SU-DHL-6 (cell line): ENCODE results near the gene EMID1.

ENCODE experiments used
- EZH2phosphoT487 ChIP-seq: fragments of 200-600 bp; sonication (generic), shearing (Covaris generic); conservative IDR thresholded peaks from 2 replicates; pipeline ENCODE4 v1.6.1; 2018; ENCODE audit warnings: mild to moderate bottlenecking, antibody characterized with exemption, low read length, moderate library complexity, mixed read lengths
- TF ChIP-seq, protein P1 (sequence below): fragments of 200-600 bp; sonication (generic); IDR thresholded peaks from one replicate; pipeline ENCODE4 v1.5.1; 2017; ENCODE audit warnings: antibody characterized with exemption, mild to moderate bottlenecking, low read length, moderate library complexity; ENCODE audit not compliant: insufficient read depth, poor library complexity, severe bottlenecking

GRCh38 chr22:29260031-29260560, 54.4 kb downstream of the EMID1 start:
- TF ChIP-seq, protein P1, sequence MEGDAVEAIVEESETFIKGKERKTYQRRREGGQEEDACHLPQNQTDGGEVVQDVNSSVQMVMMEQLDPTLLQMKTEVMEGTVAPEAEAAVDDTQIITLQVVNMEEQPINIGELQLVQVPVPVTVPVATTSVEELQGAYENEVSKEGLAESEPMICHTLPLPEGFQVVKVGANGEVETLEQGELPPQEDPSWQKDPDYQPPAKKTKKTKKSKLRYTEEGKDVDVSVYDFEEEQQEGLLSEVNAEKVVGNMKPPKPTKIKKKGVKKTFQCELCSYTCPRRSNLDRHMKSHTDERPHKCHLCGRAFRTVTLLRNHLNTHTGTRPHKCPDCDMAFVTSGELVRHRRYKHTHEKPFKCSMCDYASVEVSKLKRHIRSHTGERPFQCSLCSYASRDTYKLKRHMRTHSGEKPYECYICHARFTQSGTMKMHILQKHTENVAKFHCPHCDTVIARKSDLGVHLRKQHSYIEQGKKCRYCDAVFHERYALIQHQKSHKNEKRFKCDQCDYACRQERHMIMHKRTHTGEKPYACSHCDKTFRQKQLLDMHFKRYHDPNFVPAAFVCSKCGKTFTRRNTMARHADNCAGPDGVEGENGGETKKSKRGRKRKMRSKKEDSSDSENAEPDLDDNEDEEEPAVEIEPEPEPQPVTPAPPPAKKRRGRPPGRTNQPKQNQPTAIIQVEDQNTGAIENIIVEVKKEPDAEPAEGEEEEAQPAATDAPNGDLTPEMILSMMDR = no peak
- no peak for TF ChIP-seq EZH2phosphoT487
